Measurements from ENCODE around the gene SGO2.
"Not testable (repeated sequence)": the region's sequence is repeated elsewhere in the genome, so short reads cannot be mapped to it uniquely, and the experiment has no call there.

Gene SGO2

GRCh38 chr2:200523158-200523557 is 2.8 kb upstream of the SGO2 start:
- DNase-seq = no peak

GRCh38 chr2:200523604-200524003 is 2.4 kb upstream of the SGO2 start:
- no peak for DNase-seq

DNA sequence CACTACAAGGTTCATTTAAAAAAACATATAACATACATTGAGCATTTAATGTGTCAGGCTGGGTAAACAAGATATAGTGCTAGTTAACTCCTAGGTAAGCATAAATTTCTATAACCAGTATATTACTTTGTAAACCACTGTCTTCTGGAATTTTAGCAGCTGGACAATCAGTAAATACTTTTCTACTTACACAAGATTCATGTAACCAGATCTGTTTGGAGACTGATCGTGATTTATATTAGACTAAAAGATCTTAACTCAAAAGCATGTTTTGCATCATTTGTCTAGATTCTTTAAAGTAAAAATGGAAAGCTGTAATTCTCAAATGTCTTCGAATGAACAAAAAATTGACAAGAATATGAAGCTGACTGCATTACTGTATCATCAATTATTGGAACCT is 941 bp upstream of the SGO2 start:
- no peak for DNase-seq

DNA sequence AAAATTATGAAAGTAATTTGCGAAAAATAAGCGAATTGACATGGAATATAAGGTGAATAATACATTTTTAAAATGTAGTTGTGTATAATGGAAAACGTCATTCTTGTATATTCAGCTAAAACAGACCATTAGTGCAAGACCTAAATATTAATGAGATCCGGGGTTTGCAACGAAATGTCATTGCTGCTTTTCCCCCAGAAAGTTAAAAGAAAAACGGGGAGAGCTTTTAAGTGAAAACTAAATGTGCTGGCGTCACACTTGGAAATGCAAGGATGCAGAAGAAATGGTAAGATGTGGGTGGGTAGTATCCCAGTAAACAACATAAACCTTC is 491 bp upstream of the SGO2 start:
- no peak for DNase-seq

- no peak for DNase-seq
Measured at GRCh38 chr2:200528228-200528627, 2.2 kb downstream of the SGO2 start.

DNA sequence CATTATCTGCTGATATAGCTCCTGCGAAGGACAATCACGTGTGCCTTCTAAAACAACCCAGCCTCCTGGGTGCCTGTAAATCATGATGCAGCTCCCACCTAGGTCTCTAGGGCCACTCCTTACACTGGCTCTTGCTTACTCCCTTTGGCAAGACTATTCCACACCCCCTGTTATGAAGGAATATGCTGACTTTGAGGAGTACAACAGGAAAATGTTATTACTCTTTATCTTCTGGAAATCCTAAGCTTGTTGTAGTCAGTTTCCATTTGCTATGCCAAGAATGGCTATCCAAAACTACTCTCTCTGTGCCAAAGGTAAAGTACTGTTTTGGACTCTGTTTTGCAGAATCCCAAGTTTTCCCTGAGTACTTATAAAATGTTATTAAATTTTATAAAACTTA is 7.7 kb downstream of the SGO2 start:
- DNase-seq = no peak

GRCh38 chr2:200534572-200534971 is 8.6 kb downstream of the SGO2 start:
- DNase-seq = no peak

GRCh38 chr2:200538139-200538538 is 12.1 kb downstream of the SGO2 start:
- DNase-seq = no peak

GRCh38 chr2:200540793-200541192 is 14.8 kb downstream of the SGO2 start:
- no peak for DNase-seq

- not testable (repeated sequence) for DNase-seq
Measured at GRCh38 chr2:200566596-200566995, 40.6 kb downstream of the SGO2 start.

DNA sequence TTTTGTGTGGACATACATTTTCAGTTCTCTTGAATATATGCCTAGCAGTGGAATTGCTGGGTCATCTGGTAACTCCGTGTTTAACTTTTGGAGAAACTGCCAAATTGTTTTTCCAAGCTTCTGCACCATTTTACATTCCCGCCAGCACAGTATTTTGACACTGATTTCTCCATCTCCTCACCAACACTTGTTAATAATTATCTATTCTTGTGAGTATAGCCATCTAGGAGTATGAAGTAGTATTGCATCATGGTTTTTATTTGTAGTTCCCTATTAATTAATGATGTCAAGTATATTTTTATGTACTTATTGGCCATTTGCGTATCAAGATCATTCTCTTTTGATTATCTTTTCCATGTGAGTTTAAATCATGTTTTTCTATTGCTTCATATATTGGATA is 41.9 kb downstream of the SGO2 start:
- DNase-seq = no peak

GRCh38 chr2:200575957-200576356 is 50.0 kb downstream of the SGO2 start:
- DNase-seq = no peak

DNA sequence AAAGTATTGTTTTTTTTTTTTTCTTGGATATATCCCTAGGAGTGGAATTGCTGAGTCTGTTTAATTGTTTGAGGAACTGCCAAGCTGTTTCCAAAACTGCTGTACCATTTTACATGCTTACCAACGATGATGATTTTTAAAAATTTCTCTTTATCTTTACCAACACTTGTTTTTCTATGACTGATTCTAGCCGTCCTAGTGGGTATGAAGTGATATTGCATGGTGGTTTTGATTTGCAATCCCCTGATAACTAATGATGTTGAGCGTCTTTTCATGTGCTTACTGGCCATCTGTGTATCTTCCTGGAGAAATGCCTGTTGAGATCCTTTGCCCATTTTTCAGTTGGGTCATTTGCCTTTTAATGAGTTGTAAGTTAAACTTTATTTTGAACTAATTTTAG is 51.0 kb downstream of the SGO2 start:
- no peak for DNase-seq

- no peak for DNase-seq
Measured at GRCh38 chr2:200578778-200579177, 52.8 kb downstream of the SGO2 start.

DNA sequence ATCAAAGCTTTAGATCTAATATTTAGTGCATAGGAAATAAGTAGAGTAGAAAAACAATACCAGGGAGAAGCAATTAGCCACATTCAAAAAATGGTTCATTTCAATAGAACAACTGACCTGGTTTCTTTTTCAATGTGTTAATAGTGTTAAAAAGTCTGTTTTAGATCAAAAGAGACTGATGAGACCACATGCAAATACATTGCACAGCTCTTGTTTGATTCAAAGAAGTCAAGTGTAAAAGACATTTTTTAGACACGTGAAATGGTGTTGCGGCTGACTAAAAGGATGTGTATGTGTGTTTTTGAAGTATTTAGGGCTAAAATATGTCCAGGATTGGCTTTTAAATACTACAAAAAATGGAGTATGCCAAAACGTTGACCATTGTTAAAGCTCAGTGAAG is 58.6 kb downstream of the SGO2 start:
- DNase-seq = no peak

GRCh38 chr2:200585340-200585729 is 59.3 kb downstream of the SGO2 start:
- DNase-seq = no peak

GRCh38 chr2:200585730-200586643 is 60.0 kb downstream of the SGO2 start, which contains the start of gene AOX1:
TSS of gene AOX1 (plus strand) at chr2:200586014. CDS start at chr2:200586109, 95 bp downstream.
- peak; percentile 10 for DNase-seq

GRCh38 chr2:200586644-200586975 is 60.6 kb downstream of the SGO2 start:
- no peak for DNase-seq

GRCh38 chr2:200587007-200587616 is 61.1 kb downstream of the SGO2 start:
- DNase-seq = no peak

DNA sequence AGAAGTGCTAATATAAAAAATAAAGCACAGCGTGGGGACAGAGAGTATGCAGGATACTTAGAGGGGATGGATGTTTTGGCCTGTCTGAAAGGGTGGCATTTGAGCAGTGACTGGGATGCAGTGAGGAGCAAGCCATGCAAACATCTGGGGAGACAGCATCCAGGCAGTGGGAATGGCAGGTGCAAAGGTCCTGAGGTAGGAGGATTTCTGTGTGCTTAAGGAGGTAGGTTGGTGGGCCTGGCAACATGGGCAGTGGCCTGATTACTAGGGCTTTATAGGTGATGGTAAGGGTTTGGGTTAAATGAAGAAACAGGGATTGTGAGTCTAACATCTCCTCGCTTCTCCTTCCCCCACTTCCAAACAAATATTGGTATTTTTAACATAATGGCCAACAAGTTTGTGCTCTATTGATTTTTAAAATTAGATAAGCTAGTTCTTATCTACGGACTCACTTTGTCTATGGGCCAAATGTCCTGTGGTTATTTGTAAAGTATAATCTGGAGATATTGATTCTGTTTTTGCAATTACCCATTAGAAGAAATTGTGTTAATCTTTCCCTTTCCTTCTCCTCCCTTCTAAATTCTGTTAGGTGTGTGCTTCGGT is 62.2 kb downstream of the SGO2 start:
- DNase-seq = no peak

- DNase-seq = no peak
Measured at GRCh38 chr2:200590090-200590489, 64.1 kb downstream of the SGO2 start.

- DNase-seq = no peak
Measured at GRCh38 chr2:200591308-200591707, 65.3 kb downstream of the SGO2 start.

- no peak for DNase-seq
Measured at GRCh38 chr2:200592406-200593075, 66.5 kb downstream of the SGO2 start.

GRCh38 chr2:200593905-200594304 is 67.9 kb downstream of the SGO2 start:
- DNase-seq = no peak
